Mucosa of rectum (tissue), 2 donors: Measurements from ENCODE around the gene C1GALT1.
"Not testable (repeated sequence)": the region's sequence is repeated elsewhere in the genome, so short reads cannot be mapped to it uniquely, and the experiment has no call there.

Experiments
- H3K27ac ChIP-seq, 2 donors: one replicate each; pipeline ENCODE4 v1.7.0; 2013; ENCODE audit warnings: inconsistent platforms in 2 of 2, low read depth in 2 of 2, low read length in 2 of 2
- H3K27me3 ChIP-seq, 2 donors: one replicate each; pipeline ENCODE4 v1.7.0; 2013; ENCODE audit warnings: low read length in 2 of 2; ENCODE audit not compliant: control insufficient read depth in 2 of 2, insufficient read depth in 2 of 2
- H3K36me3 ChIP-seq, 2 donors: one replicate each; pipeline ENCODE4 v1.7.0; 2013; ENCODE audit warnings: low read length in 2 of 2; ENCODE audit not compliant: control insufficient read depth in 2 of 2, insufficient read depth in 2 of 2
- H3K4me1 ChIP-seq, 2 donors: one replicate each; pipeline ENCODE4 v1.7.0; 2013; ENCODE audit warnings: low read length in 2 of 2, mild to moderate bottlenecking in 1 of 2; ENCODE audit not compliant: control insufficient read depth in 2 of 2, insufficient read depth in 2 of 2
- H3K4me3 ChIP-seq, 2 donors: one replicate each; pipeline ENCODE4 v1.7.0; 2013; ENCODE audit warnings: low read length in 2 of 2
- H3K9ac ChIP-seq, 2 donors: one replicate each; pipeline ENCODE4 v1.7.0; 2013; ENCODE audit warnings: low read length in 2 of 2, low read depth in 1 of 2, mild to moderate bottlenecking in 1 of 2
- H3K9me3 ChIP-seq, 2 donors: one replicate each; pipeline ENCODE4 v1.7.0; 2013; ENCODE audit warnings: low read length in 2 of 2; ENCODE audit not compliant: control insufficient read depth in 2 of 2
- donor health status: healthy.
- donor health status: Normal muscosa, but diverticular disease.

Gene C1GALT1

DNA sequence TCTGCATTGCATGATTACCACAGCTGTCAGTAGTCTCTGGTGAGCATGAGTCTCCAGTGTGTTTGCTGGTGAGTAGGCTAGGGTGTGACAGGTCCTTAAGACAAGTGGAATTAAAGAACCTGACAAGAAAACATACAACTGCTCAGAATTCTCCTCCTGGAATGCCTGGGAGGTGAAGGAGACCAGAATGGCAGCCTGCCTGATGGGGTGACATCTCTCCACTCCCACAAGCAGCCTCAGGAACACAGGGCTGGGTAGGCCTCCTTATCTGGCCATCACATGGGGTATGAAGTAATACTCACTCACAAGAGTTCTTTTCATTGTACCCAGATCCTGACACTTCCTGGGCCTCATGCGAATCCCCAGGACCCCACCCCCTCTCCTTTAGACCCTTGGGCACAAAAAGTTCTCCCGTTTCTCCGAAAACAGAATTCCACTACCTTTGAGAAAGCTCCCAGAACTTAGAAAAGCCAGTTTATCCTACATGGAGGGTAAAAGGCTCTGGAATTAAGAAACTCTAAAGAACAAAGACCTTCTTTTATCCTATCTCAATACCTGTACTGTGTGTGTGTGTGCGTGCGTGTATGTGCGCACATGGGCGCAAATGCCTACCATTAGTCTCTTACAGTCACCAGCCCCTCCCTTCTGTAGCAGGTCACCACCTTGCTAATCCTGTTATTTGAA is 33.4 kb upstream of the C1GALT1 start:
- Histone ChIP-seq H3K4me1 (peaks cover 0 to under 1% of the 10 kb centered on the region in 2 donors), H3K9me3 (no peaks in the 10 kb centered on the region), H3K36me3 (no peaks in the 10 kb centered on the region), H3K9ac (no peak overlapping the region), H3K4me3 (no peak overlapping the region), H3K27ac (no peak overlapping the region), H3K27me3 (no peaks in the 10 kb centered on the region)

DNA sequence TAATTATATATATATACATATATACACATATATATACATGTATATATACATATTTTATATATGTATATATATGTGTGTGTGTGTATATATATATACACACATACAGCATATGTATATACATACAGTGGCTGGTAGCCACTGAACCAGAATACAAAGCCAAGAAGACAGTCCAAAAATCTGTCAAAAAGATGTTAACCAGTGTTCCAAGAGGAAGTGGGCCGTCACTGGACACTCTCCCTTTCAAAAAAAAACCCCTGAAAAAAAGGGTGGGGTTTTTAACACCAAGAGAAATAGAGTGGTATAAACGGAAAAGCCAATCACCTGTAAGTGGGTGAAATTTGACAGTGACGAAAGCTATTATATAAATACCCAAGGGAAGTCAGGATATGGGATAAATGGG is 31.1 kb upstream of the C1GALT1 start:
- H3K4me1 ChIP-seq: peaks cover 0 to 3% of the 10 kb centered on the region in 2 donors
- H3K27ac ChIP-seq: no peak overlapping the region
- no peak overlapping the region for H3K4me3 ChIP-seq
- H3K27me3 ChIP-seq: no peaks in the 10 kb centered on the region
- H3K9me3 ChIP-seq: no peaks in the 10 kb centered on the region
- H3K36me3 ChIP-seq: no peaks in the 10 kb centered on the region
- no peak overlapping the region for H3K9ac ChIP-seq

DNA sequence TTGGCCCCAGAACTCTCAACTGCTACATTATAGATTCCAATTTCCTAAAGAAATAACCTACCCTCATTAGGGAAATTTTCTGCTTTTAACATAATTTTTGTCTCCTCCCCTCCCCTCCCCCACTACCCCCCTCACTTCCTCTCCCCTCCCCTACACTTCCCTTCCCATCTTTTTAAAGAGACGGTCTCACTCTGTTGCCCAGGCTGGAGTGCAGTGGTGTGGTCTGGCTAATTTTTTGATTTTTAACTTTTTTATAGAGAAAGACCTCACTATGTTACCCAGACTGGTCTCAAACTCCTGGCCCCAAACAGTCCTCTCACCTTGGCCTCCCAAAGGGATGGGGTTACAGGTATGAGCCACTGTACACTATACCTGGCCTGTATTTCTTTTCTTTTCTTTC is 30.5 kb upstream of the C1GALT1 start:
- H3K4me3 ChIP-seq: no peak overlapping the region
- no peaks in the 10 kb centered on the region for H3K36me3 ChIP-seq
- H3K9me3 ChIP-seq: no peaks in the 10 kb centered on the region
- H3K27me3 ChIP-seq: no peaks in the 10 kb centered on the region
- H3K27ac ChIP-seq: no peak overlapping the region
- peaks cover 0 to 3% of the 10 kb centered on the region in 2 donors for H3K4me1 ChIP-seq
- H3K9ac ChIP-seq: no peak overlapping the region

DNA sequence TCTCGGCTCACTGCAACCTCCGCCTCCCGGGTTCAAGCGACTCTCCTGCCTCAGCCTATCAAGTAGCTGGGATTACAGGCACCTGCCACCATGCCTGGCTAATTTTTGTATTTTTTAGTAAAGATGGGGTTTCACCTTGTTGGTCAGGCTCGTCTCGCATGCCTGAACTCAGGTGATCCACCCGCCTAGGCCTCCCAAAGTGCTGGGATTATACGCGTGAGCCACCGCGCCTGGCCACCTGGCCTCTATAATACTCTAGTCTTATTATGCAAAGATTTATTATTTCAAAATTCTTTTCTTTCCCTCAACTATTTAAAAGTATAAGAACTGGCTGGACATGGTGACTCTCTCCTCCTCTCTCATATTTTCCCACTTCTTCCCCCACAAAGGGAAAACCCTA is 30.0 kb upstream of the C1GALT1 start:
- Histone ChIP-seq H3K4me3 (no peak overlapping the region), H3K27me3 (no peaks in the 10 kb centered on the region), H3K27ac (no peak overlapping the region), H3K9me3 (no peaks in the 10 kb centered on the region), H3K36me3 (no peaks in the 10 kb centered on the region), H3K4me1 (peaks cover 0 to 6% of the 10 kb centered on the region in 2 donors), H3K9ac (no peak overlapping the region)

DNA sequence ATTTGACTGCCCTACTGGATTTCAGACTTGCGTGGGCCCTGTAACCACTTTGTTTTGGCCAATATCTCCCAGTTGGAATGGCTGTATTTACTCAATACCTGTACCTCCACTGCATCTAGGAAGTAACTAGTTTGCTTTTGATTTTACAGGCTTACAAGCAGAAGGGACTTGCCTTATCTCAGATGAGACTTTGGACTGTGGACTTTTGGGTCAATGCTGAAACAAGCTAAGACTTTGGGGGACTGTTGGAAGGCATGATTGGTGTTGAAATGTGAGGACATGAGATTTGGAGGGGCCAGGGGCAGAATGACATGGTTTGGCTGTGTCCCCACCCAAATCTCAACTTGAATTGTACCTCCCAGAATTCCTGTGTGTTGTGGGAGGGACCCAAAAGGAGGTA is 28.0 kb upstream of the C1GALT1 start:
- not testable (repeated sequence) for H3K36me3 ChIP-seq, H3K27me3 ChIP-seq, H3K9me3 ChIP-seq, H3K4me1 ChIP-seq, H3K9ac ChIP-seq, H3K4me3 ChIP-seq
- H3K27ac ChIP-seq: peak overlapping the region in 1 of 2 donors; percentile 7

DNA sequence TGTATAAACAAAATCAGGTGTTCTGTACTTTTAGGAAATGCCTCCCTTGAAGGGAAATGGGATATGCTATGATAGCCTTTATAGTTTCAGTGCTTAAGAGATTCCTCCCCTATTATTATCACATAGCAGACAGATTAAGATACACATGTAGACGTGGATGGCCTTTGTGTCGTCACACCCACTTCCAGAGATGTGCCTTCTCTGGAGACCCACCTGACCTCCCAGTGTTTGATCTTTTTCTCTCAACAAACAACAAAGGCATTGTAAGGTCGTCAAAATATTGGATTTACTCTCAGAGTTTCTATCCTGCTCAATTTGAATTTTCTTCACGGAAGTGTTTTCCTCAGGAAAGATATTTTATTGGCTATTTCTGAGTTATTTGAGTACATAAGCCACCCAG is 25.7 kb upstream of the C1GALT1 start:
- Histone ChIP-seq H3K27me3 (no peaks in the 10 kb centered on the region), H3K27ac (no peak overlapping the region)

DNA sequence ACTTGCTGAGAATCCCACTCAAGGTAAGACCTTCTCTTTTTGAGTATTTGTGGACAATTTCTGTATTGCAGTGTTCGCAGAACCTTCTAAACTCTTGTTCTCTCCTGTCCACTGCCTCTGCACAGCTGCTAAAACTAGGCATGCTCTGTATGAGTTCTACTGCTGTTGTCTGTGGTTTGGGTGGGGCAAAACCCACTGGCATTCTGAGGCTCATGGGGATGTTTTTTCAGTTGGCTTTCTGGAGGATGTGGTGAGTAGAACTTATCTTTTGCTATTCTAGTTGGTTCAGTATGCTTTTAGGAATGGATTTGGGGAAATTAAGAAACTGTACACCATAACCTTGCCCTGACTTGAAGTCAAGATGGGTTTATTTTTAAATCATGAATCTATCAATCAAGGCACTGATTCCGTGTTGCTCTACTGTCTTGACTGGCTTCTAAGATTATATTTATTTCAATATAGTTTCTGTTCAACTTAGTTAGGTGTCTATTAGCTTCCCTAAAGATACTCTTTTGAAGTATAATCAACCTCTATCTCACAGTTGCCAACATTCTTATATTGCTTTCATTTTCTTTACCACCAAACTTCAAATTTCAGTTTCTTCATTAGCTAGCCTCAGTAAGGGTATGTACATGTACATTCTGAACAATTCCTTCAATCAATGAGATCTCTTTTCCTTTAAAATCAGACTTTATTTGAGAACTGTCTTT is 25.0 kb upstream of the C1GALT1 start:
- Histone ChIP-seq H3K4me1 (peaks cover 0 to 9% of the 10 kb centered on the region in 2 donors), H3K9ac (no peak overlapping the region), H3K27me3 (no peaks in the 10 kb centered on the region), H3K9me3 (no peaks in the 10 kb centered on the region), H3K27ac (no peak overlapping the region), H3K36me3 (no peaks in the 10 kb centered on the region), H3K4me3 (peak overlapping the region in 1 of 2 donors; percentile 42)

More for the DNA sequence above, 25.7 kb upstream of the C1GALT1 start:
- Histone ChIP-seq H3K9me3 (no peaks in the 10 kb centered on the region), H3K4me3 (no peak overlapping the region), H3K36me3 (no peaks in the 10 kb centered on the region), H3K9ac (no peak overlapping the region), H3K4me1 (peaks cover 0 to 9% of the 10 kb centered on the region in 2 donors)

DNA sequence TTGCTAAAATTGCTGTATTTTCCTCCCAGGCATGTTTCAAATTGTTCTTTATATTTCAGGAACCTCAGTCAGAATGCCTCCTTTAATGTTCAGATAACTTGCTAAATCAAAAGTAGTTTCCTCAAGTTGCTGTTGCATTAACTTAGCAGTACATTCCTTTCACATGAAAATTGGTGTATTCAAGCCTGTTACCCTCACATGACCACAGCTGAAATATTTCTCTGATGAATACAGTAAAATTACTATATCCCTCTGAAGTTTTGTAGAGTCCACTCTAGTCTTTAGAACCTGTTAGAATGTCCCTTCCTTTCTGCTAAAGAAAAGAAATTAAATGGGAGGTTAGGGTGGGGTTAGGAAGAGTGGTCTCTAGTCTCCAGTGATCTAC is 24.5 kb upstream of the C1GALT1 start:
- no peak overlapping the region for H3K9ac ChIP-seq
- no peaks in the 10 kb centered on the region for H3K36me3 ChIP-seq
- no peak overlapping the region for H3K4me3 ChIP-seq
- H3K27me3 ChIP-seq: no peaks in the 10 kb centered on the region
- no peaks in the 10 kb centered on the region for H3K9me3 ChIP-seq
- H3K27ac ChIP-seq: no peak overlapping the region
- peaks cover 0 to 9% of the 10 kb centered on the region in 2 donors for H3K4me1 ChIP-seq

DNA sequence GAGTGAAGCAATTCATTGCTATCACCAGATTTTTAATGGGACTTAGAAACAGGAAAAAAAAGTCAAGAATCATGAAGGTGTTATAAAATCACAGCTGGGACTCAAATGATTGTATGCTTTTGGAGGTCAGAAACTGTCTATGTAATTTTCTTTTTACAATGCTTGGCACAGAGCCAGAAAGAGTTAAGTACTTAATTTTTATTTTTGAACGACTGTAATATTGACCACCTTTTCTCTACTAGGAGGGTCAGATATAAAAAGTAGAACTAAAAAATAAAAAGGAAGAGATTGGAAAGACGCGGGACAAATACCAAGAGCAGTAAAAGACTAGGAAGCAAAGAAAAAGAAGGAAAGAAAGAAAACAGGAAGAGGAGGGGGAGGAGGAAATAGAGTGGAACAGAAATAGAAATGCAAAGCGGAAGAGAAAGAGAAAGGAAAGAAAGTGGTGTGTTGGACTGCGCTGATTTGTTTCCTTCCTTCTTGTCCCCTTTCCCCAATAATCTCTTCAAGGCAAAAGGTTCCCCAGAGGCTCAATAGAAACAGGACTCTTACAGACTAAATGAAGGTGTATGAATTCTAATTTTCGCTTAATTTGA is 23.2 kb upstream of the C1GALT1 start:
- peak overlapping the region in 1 of 2 donors; percentile 0 for H3K4me3 ChIP-seq
- H3K9me3 ChIP-seq: no peaks in the 10 kb centered on the region
- H3K27me3 ChIP-seq: no peaks in the 10 kb centered on the region
- no peak overlapping the region for H3K27ac ChIP-seq
- no peaks in the 10 kb centered on the region for H3K36me3 ChIP-seq
- H3K9ac ChIP-seq: no peak overlapping the region
- peaks cover 0 to 6% of the 10 kb centered on the region in 2 donors for H3K4me1 ChIP-seq

DNA sequence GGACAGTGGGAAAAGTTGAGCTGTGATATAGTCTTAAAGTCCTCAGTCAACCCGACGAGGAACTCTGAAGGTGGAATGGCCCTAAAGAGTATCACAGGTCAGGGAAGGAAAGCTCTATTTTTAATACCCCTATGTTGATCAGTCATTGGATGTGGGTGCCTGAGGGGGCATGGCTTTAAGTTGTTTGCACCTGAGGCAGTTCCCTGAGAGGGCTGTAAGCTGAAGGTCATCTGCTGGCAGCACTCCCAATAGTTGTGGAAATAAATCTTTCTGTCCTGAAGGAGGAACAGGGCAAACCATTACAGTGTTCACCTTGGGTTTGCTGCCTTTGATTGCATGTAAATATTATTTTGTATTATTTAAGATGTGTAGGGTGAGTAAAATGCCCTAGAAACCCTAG is 17.8 kb upstream of the C1GALT1 start:
- Histone ChIP-seq H3K36me3 (no peaks in the 10 kb centered on the region), H3K27ac (no peak overlapping the region), H3K27me3 (no peaks in the 10 kb centered on the region), H3K4me3 (no peak overlapping the region), H3K9ac (no peak overlapping the region), H3K4me1 (no peaks in the 10 kb centered on the region), H3K9me3 (no peaks in the 10 kb centered on the region)
